Measurements from ENCODE around the gene ARRDC4. TPM values are rescaled to one million over a fixed set of nuclear protein-coding genes. Genes with fewer than 3 reads are reported as not detected.
"Not testable (repeated sequence)": the region's sequence is repeated elsewhere in the genome, so short reads cannot be mapped to it uniquely, and the experiment has no call there.

ARRDC4 gene
- total RNA-seq, 3 donors from 2014 or later, result 13.9 to 25.8 (median 20.0) TPM

DNA sequence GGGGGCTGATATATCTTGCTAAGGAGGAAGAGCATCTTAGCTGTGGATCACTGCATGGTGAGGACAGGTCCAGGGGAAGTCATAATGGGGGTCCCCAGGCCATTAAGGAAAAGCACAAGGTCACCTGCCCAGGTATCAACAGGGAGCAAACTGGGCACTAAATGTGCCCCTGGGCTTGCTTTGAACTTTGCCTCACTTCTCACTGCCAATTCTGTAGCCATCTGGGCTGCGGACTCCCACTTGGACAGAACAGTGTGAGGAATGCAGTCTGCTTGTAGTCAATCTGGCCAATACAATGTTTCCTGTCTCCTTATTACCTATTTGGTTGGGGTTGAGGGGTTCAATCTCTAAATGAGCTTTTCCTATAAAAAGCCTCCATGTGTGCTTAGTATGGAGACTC is 21.3 kb downstream of the ARRDC4 start:
- no peak for DNase-seq (ENCODE audit: low spot score in 2 of 2)
- H3K27ac ChIP-seq, result no peak overlapping the region

DNA sequence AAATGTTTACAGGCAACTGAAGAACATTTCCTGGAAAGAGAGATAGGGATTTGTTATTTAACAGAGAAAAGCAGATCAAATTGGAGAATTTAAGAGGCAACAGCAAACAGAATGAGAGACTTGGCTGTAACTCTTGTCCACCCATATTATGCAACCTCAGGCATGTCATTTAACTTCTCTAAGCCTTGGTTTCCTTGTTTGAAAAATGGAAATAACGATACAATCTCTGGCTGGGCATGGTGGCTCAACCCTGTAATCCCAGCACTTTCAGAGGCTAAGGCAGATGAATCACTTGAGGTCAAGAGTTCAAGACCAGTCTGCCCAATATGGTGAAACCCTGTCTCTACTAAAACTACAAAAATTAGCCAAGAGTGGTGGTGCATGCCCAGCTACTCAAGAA is 23.7 kb downstream of the ARRDC4 start:
- peak overlapping the region in 1 of 2 donors; percentile 24 for H3K27ac ChIP-seq
- H3K9me3 ChIP-seq, result peaks cover 0 to 11% of the 10 kb centered on the region in 2 donors
- no peak overlapping the region for H3K4me3 ChIP-seq
- intact Hi-C loops (cut with DNase I; ENCODE audit: low total_unique reads), result no loop called here
- no peaks in the 10 kb centered on the region for H3K27me3 ChIP-seq
- no peaks in the 10 kb centered on the region for H3K36me3 ChIP-seq
- DNase-seq (ENCODE audit: low spot score in 2 of 2), result no peak
- H3K4me1 ChIP-seq, result no peaks in the 10 kb centered on the region
- no peak for TF ChIP-seq POLR2AphosphoS5 (IDR thresholded peaks at IDR 0.05)
- TF ChIP-seq, protein P1, sequence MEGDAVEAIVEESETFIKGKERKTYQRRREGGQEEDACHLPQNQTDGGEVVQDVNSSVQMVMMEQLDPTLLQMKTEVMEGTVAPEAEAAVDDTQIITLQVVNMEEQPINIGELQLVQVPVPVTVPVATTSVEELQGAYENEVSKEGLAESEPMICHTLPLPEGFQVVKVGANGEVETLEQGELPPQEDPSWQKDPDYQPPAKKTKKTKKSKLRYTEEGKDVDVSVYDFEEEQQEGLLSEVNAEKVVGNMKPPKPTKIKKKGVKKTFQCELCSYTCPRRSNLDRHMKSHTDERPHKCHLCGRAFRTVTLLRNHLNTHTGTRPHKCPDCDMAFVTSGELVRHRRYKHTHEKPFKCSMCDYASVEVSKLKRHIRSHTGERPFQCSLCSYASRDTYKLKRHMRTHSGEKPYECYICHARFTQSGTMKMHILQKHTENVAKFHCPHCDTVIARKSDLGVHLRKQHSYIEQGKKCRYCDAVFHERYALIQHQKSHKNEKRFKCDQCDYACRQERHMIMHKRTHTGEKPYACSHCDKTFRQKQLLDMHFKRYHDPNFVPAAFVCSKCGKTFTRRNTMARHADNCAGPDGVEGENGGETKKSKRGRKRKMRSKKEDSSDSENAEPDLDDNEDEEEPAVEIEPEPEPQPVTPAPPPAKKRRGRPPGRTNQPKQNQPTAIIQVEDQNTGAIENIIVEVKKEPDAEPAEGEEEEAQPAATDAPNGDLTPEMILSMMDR (IDR thresholded peaks at IDR 0.05), result no peak
- no peak for TF ChIP-seq POLR2A (IDR thresholded peaks at IDR 0.05)

More for the DNA sequence above, 21.3 kb downstream of the ARRDC4 start:
- intact Hi-C loops (cut with DNase I; ENCODE audit: low total_unique reads), result no loop called here
- no peak overlapping the region for H3K4me3 ChIP-seq
- peaks cover 0 to 4% of the 10 kb centered on the region in 2 donors for H3K9me3 ChIP-seq
- TF ChIP-seq POLR2A (IDR thresholded peaks at IDR 0.05) (no peak), POLR2AphosphoS5 (IDR thresholded peaks at IDR 0.05) (no peak)
- TF ChIP-seq, protein P1 (IDR thresholded peaks at IDR 0.05), result no peak
- H3K36me3 ChIP-seq, result no peaks in the 10 kb centered on the region
- H3K4me1 ChIP-seq, result no peaks in the 10 kb centered on the region
- H3K27me3 ChIP-seq, result no peaks in the 10 kb centered on the region

DNA sequence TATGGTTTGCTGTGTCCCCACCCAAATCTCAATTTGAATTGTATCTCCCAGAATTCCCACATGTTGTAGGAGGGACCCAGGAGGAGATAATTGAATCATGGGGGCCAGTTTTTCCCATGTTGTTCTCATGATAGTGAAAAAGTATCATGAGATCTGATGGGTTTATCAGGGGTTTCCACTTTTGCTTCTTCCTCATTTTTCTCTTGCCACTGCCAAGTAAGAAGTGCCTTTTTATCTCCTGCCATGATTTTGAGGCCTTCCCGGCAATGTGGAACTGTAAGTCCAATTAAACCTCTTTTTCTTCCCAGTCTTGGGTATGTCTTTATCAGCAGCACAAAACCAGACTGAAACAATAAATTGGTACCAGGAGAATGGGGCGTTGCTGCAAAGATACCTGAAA is 25.5 kb downstream of the ARRDC4 start:
- H3K4me3 ChIP-seq; DNase-seq (ENCODE audit: low spot score in 2 of 2); H3K27me3 ChIP-seq; H3K4me1 ChIP-seq; H3K36me3 ChIP-seq; intact Hi-C loops (cut with DNase I; ENCODE audit: low total_unique reads); H3K27ac ChIP-seq: not testable (repeated sequence)
- peaks cover 0 to 11% of the 10 kb centered on the region in 2 donors for H3K9me3 ChIP-seq

DNA sequence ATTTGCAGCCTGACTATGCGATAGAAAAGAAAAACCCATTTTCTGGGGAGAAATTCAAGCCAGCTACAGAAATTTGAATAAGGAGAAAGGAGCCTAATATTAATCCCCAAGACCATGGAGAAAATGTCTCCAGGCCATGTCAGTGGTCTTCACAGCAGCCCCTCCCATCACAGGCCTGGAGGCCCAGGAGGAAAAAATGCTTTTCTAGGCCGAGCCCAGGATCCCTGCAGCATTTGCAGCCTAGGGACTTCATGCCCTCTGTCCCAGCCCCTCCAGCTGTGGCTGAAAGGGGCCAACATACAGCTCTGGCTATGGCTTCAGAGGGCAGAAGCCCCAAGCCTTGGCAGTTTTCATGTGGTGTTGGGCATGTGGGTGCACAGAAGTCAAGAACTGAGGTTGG is 26.3 kb downstream of the ARRDC4 start:
- no peaks in the 10 kb centered on the region for H3K4me1 ChIP-seq
- TF ChIP-seq, protein P1 (IDR thresholded peaks at IDR 0.05), result no peak
- TF ChIP-seq POLR2A (IDR thresholded peaks at IDR 0.05) (no peak), POLR2AphosphoS5 (IDR thresholded peaks at IDR 0.05) (no peak)
- DNase-seq (ENCODE audit: low spot score in 2 of 2), result no peak
- H3K27ac ChIP-seq, result no peak overlapping the region
- H3K9me3 ChIP-seq, result peaks cover 0 to 11% of the 10 kb centered on the region in 2 donors
- no peaks in the 10 kb centered on the region for H3K36me3 ChIP-seq
- no peak overlapping the region for H3K4me3 ChIP-seq
- intact Hi-C loops (cut with DNase I; ENCODE audit: low total_unique reads), result no loop called here
- H3K27me3 ChIP-seq, result no peaks in the 10 kb centered on the region

DNA sequence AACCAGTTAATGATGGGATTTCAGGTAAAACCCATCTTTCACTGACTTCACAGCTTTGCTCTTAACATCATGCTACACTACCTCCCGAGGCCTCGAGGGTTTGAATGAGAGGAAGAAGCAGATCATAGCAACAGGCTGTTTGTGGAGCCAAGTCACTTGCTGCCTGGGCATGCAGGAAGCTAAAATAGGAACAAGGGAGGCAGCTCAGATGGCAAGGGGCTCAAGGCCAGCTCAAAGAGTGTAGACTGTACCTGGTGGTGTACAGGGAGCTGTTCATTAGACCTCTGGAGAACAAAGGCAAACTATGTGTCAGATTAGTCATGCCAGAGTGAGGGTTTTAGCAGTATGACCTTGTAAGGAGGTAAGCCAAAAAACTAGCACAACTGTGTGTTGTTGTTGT is 28.8 kb downstream of the ARRDC4 start:
- TF ChIP-seq POLR2A (IDR thresholded peaks at IDR 0.05) (no peak), POLR2AphosphoS5 (IDR thresholded peaks at IDR 0.05) (no peak)
- TF ChIP-seq, protein P1 (IDR thresholded peaks at IDR 0.05), result no peak

More for the DNA sequence above, 28.8 kb downstream of the ARRDC4 start:
- DNase-seq (ENCODE audit: low spot score in 2 of 2), result no peak
- H3K4me3 ChIP-seq, result no peak overlapping the region
- intact Hi-C loops (cut with DNase I; ENCODE audit: low total_unique reads), result no loop called here
- H3K9me3 ChIP-seq, result peaks cover 0 to 11% of the 10 kb centered on the region in 2 donors
- H3K4me1 ChIP-seq, result no peaks in the 10 kb centered on the region
- H3K27me3 ChIP-seq, result no peaks in the 10 kb centered on the region
- H3K36me3 ChIP-seq, result no peaks in the 10 kb centered on the region
- H3K27ac ChIP-seq, result no peak overlapping the region
